ENCODE results near the gene SULT1A2. TPM values are rescaled to one million over a fixed set of nuclear protein-coding genes. Genes with fewer than 3 reads are reported as not detected.
"Not testable (repeated sequence)": the region's sequence is repeated elsewhere in the genome, so short reads cannot be mapped to it uniquely, and the experiment has no call there.

Gene SULT1A2
- total RNA-seq, 2 donors from 2014 or later = 0.96 to 3.1 TPM

DNA sequence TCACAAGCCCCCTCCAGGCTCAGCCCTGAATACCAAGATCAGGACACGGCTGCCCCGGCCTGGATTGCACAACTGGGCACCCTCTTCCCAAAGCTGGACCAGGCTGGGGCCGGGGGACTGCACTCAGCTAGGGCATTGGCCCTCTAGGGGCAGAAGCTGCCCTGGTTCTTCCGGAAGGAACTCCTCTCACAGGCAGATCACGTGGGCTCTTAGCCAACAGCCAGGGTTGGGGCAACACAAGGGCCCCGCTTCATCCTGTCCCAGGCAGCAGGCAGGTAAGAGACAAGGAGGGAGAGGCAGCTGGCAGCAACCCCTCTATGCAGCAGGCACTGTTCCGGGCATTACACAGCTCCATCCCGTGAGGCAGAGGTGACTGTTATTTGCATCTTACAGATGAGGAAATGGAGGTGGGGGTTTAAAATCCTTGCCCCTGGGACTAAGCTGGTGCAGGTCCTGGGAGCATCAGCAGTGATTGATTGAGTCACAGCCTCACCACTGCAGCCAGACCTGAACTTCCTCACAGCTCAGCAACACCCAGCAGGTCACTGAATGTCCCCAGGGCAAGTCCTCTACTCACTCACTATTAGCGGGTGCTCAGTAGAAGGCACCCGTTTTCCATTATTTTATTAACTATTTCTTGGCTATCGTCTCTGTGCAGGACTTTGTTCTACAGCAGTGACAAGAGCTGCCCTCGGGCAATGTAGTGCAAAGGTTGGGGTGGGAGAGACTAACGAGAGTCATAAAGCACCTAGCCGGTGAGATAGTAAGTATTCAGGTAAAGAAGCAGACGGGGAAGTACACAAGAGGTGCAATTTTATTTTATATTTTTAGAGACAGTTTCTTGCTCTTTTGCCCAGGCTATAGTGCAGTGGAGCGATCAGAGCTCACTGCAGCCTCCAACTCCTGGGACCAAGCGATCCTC is 15.8 kb upstream of the SULT1A2 start:
- no CpG with 5 or more reads among the region's 17 CpGs for WGBS
- not testable (repeated sequence) for H3K27ac ChIP-seq; H3K36me3 ChIP-seq; H3K27me3 ChIP-seq (replicated peaks; ENCODE audit: insufficient read depth); H3K4me3 ChIP-seq; H3K9me3 ChIP-seq; H3K4me1 ChIP-seq (replicated peaks); DNase-seq (ENCODE audit: low spot score)
- intact Hi-C loops (cut with DNase I) = loop anchor here (10.0 kb wide), 1 partner anchor 118 kb away; the partner anchor contains the start of genes APOBR and CLN3

DNA sequence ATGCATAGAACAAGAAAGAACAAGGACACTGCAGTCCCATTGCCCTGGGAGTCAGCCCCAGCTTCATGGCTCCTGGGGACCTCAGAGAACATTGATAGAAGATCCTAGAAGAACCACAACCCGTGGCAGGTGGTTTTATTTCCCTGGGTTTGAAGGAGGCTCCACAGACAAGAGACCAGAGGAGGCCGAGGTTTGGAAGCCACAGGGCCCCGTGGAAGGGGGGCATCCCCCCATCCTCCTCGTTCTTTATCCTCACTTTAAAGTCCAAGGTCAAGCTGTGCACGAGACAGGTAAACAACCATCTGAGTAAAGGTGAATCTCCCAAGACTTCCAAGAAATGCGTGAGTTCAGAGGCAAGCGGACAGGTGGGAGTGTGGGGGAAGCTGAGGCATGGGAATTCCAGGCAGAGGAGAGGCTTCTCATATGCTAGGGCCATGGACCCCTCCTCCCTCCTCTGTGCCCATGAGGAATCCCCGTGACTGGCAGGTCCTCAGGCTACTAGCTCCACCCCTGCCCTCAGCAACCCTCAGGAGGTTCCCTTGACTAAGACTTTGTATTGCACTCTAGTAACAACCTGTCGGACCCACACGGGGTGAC is 13.8 kb upstream of the SULT1A2 start:
- TF ChIP-seq POLR2A (IDR thresholded peaks at IDR 0.05) (no peak), POLR2AphosphoS5 (IDR thresholded peaks at IDR 0.05) (no peak), CTCF (IDR thresholded peaks at IDR 0.05) (no peak)
- Histone ChIP-seq H3K9me3 (no peaks in the 10 kb centered on the region), H3K36me3 (no peaks in the 10 kb centered on the region), H3K27ac (no peak overlapping the region), H3K27me3 (replicated peaks; ENCODE audit: insufficient read depth) (no peaks in the 10 kb centered on the region), H3K4me1 (replicated peaks) (no peaks in the 10 kb centered on the region), H3K4me3 (no peak overlapping the region)
- DNase-seq (ENCODE audit: low spot score) = no peak
- WGBS = 75% methylated on average over 10 of the region's 10 CpGs
- intact Hi-C loops (cut with DNase I) = loop anchor here (10.0 kb wide), 1 partner anchor 116 kb away; the partner anchor contains the start of genes APOBR and CLN3

DNA sequence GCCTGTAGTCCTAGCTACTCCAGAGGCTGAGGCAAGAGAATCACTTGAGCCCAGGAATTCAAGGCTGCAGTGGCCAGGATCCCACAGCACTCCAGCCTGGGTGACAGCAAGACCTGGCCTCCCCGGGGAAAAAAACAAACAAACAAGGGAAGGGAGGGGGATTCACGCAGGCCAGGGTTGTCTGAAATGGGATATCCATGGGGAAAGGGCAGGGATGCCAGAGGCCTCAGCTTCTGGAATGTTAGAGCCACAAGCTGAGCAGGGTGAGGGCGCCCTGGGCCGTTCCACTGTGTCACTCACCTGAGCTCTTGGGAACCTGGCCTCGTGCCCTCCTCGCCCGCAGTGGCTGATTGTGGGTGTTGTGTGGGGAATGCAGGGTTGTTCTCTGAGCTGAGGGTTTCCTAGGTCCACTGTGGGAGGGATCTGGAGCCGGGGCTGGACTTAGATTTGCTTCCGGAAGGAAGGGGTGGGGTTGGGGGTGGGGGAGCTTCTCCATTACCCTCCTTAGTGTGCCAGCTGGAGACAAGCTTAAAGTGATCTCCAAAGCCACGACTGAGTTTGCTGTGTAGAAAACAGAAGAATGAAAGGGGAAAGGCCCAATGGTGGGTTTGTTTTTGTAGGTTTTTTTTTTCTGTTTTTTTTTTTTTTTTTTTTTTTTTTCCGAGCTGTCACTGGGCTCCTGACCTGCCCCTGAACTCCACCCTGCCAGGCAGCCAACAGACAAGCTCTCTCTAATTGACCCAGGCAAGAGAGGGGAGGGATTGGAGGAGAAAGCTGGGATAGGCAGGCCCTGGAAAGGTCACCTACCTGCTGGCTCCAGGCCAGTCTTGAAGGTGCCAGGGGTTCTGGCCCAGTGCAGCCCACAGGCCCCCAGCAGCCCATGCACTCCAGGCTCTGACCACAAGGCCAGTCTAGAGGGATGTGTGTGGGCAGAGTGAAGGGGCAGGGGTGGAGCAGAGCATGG is 13.1 kb upstream of the SULT1A2 start, which contains the start of gene SULT1A1:
Gene SULT1A1 (minus strand): TSS at position 414 of the 964 bp plus-strand sequence. CDS start 1,189 bp downstream, outside the sequence.
- no peak within 1 kb of the TSS for H3K4me3 ChIP-seq
- 34% methylated on average over 11 of the region's 11 CpGs for WGBS
- no peaks in the 10 kb centered on the region for H3K36me3 ChIP-seq
- TF ChIP-seq POLR2A (IDR thresholded peaks at IDR 0.05) (no peak), POLR2AphosphoS5 (IDR thresholded peaks at IDR 0.05) (no peak), CTCF (IDR thresholded peaks at IDR 0.05) (no peak)
- peak within 1 kb of the TSS in 1 of 2 donors; percentile 12 for H3K27ac ChIP-seq
- no peak for DNase-seq (ENCODE audit: low spot score)
- H3K27me3 ChIP-seq (replicated peaks; ENCODE audit: insufficient read depth) = no peaks in the 10 kb centered on the region
- intact Hi-C loops (cut with DNase I) = loop anchor here (10.0 kb wide), 1 partner anchor 115 kb away; the partner anchor contains the start of genes APOBR and CLN3
- no peaks in the 10 kb centered on the region for H3K4me1 ChIP-seq (replicated peaks)
- no peaks in the 10 kb centered on the region for H3K9me3 ChIP-seq

DNA sequence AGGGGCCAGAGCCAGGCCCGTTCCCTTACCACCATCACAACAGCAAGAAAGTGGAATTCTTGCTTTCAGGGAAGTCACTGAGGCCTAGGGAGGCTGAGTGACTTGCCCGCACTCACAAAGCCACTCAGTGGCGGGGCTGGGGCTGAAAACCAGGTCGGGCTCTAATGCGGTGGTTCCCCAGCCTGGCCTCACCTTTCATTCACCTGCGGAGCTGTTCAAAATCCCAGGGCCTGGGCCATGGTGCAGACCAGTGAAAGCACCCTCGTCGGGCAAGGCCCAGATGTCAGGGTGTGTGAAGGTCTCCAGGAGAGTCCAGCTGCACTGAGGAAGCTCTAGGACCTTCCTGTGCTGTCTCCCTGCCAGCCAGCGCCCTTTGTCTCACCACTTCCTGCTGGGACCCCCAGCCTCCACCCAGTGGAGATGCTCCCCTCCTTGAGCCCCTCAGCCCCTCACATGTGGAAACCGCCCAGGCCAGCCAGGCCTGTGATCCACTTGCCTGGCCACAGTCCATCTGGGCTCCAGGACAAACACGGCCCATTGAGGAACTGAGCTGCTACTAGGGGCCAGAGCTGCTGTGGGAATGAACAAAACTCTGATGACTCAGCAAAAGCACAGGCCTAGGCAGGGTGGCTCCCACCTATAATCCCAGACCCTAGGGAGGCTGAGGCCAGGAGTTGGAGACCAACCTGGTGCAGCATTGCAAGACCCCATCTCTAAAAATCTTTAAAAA is 12.2 kb upstream of the SULT1A2 start:
- H3K4me3 ChIP-seq; H3K27ac ChIP-seq; H3K36me3 ChIP-seq; H3K4me1 ChIP-seq (replicated peaks); DNase-seq (ENCODE audit: low spot score); H3K9me3 ChIP-seq; intact Hi-C loops (cut with DNase I); H3K27me3 ChIP-seq (replicated peaks; ENCODE audit: insufficient read depth): not testable (repeated sequence)
- WGBS = 82% methylated on average over 11 of the region's 11 CpGs

GRCh38 chr16:28608496-28608808 is 11.6 kb upstream of the SULT1A2 start:
- WGBS = 93% methylated on average over 6 of the region's 7 CpGs
- H3K4me1 ChIP-seq (replicated peaks); DNase-seq (ENCODE audit: low spot score); intact Hi-C loops (cut with DNase I); H3K4me3 ChIP-seq; H3K9me3 ChIP-seq; H3K36me3 ChIP-seq; H3K27ac ChIP-seq; H3K27me3 ChIP-seq (replicated peaks; ENCODE audit: insufficient read depth): not testable (repeated sequence)

DNA sequence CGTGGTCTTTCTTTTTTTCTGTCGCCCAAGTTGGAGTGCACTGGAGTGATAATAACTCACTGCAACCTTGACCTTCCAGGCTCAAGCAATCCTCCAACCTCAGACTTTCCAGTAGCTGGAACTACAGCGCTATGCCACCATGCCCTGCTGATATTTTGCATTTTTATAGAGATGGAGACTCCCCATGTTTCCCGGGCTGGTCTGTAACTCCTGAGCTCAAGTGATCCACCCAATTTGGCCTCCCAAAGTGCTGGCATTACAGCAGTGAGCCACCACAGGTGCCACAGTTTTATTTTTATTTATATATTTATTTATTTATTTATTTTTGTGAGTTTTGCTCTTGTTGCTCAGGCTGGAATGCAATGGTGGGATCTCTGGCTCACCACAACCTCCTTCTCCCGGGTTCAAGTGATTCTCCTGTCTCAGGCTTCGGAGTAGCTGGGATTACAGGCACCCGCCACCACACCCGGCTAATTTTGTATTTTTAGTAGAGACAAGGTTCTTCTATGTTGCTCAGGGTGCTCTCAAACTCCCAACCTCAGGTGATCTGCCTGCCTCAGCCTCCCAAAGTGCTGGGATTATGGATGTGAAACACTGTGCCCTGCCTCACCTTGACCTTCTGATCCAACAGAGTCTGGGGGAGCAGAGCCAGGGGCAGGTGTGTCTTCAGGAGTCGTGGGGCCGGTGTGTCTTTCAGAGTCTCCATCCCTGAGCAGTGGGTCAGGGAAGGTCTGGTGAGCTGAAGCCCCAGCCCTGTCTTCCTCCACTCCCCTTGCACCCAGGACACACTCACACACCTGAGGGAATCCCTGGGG is 11.0 kb upstream of the SULT1A2 start:
- WGBS = 94% methylated on average over 10 of the region's 10 CpGs
- H3K9me3 ChIP-seq; intact Hi-C loops (cut with DNase I); H3K4me1 ChIP-seq (replicated peaks); H3K27ac ChIP-seq; H3K4me3 ChIP-seq; H3K36me3 ChIP-seq; H3K27me3 ChIP-seq (replicated peaks; ENCODE audit: insufficient read depth); DNase-seq (ENCODE audit: low spot score): not testable (repeated sequence)
